ENCODE measurements around the gene ADARB2.

ADARB2 gene

DNA sequence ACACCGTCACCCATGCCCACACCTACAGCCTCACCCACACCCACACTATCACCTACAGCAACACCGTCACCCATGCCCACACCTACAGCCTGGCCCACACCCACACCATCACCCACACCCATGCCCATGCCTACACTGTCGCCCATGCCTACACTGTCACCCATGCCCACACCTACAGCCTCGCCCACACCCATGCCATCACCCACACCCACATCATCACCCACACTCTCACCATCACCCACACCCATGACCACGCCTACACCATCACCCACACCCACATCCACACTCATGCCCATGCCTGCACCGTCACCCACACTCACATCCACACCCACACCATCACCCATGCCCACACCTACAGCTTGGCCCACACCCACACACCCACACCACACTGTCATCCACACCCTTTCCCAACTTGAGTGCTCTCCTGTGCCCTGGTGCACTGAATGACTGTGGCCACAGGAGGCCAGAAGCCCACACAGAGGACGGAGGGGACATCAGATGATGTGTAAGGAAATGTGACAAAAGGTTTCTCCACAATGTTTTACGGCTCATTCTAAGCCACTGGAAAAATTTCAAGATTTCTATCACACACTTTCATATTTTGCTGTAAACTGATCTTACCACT is 527.9 kb downstream of the ADARB2 start:
- no peak for DNase-seq

DNA sequence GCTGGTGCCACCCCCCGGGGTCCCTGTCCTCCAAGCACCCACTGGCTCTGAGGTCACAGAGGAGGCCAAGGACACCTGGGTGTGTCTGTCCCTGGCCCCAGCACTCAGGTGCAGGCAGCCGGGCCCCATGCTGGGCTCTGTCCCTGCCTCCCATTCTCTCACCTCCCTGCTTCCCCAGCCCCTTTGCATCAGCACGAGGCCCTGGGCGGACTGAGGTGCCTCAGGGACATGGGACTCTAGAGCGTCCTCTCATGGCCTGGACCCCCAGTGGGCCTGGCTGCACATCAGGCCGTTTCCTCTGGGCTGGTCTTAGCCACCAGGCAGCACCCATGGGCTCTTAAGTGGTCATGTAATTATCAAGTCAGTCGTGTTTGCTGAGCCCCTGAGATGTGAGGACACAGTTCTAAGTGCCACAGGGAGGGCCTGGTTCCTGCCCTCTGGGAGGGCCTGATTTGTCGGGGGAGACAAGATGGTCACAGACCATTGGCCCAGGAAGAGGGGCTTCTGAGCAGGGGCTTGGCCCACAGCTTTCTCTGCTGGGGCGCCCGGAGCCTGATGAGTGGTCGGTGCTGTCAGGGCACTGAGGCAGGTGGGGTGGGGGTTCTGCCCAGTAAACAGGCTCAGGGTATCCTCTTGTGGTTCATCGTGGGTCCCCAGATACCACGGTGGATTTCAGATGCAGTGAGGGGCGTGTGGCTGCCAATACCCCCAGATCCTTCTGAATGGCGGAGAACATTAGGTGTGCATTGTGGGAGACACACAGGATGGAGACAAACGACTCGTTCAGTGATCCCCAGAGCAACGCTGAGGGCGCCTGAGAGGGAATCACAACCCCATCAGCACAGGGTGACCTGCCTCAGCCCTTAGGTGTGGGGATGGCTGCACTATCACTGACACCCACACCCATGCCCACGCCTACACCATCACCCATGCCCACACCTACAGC is 528.7 kb downstream of the ADARB2 start:
- no peak for DNase-seq

DNA sequence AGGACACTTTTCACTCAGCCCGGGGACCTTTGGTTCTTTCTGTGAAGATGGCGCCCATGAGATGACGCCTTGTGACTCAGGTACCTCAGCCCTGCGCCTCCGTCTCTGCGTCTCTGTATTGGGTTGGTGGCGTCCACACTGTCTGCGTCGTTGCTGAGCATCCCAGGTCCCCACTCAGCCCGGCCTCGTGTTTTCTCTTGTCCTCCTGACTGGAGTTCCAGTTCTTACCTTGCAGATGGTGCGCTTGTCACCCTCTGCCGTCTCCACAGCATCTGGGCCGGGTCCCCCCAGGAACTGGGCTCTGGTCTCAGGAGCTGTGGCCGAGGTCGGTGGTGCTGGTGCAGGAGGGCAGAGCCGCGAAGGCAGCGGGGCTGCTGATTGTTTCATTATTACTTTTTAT is 530.7 kb downstream of the ADARB2 start:
- no peak for DNase-seq

DNA sequence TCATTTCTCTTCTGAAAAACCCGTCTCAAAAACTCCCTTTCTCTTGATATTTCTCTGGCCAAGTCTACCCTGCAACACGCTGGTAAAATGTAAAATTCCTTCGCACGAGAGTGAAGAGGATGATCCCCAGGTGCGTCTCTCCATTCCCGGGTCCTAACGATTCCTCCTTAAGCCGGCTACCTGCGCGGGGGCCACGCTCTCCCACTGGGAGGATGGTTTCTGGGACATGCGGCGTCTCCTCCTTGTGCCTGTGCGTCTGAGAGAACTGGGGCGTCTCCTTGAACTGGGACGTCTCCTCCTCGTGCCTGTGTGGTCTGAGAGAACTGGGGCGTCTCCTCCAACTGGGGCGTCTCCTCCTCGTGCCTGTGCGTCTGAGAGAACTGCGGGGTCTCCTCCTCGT is 531.2 kb downstream of the ADARB2 start:
- DNase-seq: no peak

DNA sequence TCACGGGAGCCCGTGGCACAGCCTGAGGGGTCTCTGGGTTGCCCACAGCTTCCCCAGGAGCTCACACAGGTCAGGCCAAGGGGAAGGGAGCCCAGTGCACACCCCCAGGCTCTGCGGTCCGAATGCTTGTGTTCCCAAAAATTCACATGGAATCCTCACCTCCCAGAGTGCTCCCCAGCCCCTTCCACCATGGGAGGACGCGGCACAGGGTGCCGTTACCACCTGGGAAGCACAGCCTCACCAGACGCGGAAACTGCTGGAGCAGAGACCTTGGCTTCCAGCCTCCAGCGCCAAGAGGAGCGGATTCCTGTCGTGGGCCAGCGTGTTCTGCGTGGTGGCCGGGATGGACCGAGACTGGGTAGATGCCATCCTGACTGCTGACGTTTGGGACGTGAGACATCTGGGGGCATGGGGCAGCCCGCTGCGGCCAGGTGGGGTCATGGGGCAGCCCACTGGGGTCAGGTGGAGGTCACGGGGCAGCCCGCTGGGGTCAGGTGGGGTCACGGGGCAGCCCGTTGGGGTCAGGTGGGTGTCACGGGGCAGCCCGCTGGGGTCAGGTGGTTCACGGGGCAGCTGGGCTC is 531.8 kb downstream of the ADARB2 start:
- DNase-seq: no peak

DNA sequence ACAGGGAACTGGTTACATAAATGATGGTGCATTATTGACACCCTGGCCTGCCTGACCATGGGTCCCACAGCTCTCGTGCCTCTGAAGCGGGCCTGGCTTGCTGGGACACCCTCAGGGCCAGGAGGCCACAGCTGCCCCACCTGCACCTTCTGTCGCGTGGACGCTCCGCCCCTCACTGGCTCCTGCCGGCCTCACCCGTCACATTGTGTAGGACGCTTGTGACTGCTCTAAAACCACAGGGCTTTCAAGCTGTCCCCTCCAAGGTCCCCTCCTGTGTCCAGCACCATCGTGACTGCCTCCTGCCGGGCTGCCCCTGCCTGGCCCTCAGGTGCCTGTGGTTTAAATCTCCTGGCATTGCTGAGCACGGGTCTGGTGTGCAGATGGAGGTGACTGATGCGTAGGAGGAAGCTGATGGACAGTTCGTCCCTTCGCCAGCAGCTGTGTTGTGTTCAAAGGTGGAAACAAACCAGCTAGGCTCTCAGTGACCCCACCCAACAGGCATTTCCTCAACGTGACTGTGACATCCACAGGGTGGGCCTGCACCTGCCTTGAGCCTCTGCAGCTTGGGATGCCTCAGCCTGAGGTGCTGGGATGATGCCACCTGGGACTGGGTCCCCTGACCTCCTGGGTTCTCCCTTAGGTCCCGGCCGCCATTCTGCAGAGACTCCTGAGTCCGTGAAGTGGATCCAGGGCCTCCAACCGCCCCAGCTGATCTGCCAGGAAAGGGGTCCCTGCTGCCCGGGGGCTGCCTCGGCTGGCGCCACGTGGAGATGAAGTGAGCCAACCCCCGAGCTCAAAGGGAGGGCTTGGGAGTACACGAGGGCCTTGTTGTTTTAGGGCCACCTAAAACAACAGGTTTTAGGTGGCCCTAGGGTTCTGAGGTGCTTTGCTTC is 532.6 kb downstream of the ADARB2 start:
- no peak for DNase-seq

DNA sequence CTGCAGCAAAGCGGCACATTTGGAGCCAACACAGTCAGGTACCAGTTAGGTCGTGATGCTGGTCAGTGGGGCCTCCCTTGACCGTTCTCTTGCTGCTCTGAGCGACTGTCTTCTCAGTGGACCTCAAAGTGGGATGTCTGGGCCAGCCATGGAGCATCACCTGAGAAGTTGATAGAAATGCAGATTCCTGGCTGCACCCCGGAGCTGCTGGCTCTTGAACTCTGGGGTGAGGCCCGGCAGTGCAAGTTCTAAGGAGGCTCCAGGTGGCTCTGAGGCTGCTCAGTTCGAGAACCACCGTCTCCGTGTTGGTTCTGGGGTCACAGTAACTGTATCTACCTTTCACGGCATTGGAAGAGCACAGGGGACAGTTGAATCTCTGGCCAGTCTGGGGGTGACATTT is 533.6 kb downstream of the ADARB2 start:
- DNase-seq: no peak

DNA sequence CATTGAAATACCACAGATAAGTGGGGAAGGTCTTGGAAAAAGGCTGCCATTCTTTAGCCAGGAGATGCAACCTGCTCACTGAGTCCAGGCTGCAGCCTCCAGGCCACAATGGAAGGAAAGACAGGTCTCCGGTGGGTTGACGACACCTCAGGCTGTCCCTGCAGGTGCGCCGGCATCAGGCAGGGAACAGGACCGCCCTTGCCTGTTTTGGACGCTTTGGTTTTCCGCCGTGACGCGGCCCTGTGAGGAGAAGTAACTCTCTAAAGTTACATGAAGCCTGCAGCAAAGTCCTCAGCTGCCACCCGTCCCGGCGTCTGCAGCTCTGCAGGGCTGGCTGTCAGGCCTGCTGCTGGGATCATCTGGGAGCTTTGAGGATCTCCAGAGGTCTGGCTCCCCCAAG is 534.1 kb downstream of the ADARB2 start:
- DNase-seq: no peak

DNA sequence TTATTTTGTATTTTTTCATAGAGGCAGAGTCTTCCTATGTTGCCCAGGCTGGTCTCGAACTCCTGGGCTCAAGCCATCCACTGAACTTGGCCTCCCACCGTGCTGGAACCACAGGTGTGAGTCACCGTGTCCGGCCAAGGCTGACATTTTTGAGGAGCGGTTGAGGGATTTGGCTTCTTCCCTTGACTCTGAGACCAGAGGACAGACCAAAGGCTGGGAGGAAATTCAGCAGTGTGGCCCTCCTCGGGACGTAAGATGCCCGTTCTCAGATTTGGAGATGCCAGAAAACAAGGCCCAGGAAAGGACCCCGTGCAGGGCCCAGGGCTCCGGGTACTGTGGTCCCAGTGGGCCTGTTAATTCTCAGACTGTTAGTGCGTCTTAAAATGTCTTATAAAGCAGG is 535.0 kb downstream of the ADARB2 start:
- DNase-seq: no peak

DNA sequence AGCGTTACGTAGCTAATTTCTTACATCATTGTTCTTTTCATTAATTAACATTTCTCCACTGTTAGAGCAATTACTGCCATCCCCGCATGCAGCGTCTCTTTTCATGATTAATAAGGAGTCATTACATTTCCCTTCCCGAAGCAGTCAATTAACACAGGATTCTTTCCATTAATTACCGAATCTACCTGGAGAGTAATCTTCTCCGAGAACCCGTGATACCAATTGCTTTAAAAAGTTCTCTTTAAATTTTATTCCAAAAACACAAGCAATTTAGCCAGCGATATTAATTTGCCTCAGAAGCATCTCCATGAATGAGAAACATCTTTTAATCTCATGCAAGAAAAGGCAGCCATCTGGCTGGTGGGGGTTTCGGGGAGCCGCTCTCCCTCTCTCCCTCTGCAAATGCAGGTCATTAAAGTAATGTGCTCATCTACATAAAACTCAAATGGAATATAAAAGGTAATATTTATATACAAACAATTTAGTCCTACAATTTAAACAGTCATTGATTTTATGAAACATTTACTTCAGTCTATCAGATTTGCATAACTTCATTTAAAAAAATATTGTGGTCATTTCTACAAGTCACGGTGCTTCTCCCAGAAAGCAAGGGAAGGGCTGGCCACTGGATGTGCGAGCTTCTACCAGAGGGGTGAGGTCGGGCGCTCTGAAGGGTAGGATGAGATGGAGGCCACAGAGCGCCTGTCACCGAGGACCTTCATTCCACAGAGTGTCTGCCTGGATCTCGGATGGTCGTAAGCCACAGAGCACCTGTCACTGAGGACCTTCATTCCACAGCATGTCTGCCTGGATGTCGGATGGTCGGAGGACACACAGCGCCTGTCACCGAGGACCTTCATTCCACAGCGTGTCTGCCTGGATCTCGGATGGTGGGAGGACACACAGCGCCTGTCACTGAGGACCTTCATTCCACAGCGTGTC is 536.2 kb downstream of the ADARB2 start:
- DNase-seq: no peak

DNA sequence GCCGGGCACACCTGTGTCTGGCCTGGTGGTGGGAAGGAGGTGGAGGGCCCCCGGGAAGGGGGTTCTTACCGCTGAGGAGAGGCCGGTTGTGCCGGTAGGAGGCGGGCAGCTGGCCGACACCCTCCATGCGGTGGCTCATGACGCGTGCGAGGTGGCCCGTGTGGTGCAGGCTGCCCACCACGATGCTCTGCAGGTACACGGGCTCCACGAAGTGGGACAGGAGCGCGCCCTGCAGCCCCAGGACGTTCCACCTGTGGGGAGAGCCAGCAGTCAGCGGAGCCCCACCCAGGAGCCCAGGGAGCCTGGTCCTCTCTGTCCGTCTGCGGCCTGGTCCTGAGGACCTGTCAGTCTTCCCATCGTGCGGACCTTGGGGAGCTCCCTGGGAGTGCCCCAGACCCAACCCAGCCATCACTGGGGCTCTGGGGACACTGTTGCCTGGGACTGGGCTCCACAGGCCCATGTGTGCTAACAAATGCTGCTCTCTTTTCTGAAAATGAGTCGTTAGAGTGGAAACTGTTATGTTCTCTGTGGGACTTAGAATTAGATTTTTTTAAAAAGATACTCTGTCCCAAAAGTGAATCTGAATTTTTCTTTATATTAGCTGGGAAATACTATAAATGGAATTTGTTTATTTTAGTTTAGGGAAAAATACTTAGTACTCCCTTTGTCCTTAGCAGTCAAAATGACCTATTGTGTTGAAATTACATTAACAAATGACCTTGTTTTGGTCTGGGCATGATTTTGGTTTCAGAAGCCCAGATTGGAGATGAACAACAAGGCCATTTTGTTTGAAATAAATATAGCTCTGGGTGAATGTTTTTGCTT is 537.2 kb downstream of the ADARB2 start:
- no peak for DNase-seq

DNA sequence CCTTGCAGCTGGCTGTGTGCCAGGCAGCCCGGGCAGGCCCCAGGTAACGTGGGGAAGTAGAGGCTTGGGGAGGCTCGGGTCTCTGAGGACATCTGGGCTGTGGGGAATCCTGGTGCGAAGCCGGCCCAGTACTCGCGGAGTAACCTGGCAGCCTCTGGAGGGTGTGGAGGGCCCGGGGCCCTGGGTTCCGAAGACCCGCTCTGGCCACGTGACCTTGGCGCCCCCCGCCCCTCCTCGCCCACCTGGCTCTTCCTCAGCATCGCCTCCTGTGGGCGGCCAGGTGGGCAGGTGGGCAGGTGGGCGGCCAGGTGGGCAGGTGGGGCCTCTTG is 538.0 kb downstream of the ADARB2 start:
- DNase-seq: no peak

DNA sequence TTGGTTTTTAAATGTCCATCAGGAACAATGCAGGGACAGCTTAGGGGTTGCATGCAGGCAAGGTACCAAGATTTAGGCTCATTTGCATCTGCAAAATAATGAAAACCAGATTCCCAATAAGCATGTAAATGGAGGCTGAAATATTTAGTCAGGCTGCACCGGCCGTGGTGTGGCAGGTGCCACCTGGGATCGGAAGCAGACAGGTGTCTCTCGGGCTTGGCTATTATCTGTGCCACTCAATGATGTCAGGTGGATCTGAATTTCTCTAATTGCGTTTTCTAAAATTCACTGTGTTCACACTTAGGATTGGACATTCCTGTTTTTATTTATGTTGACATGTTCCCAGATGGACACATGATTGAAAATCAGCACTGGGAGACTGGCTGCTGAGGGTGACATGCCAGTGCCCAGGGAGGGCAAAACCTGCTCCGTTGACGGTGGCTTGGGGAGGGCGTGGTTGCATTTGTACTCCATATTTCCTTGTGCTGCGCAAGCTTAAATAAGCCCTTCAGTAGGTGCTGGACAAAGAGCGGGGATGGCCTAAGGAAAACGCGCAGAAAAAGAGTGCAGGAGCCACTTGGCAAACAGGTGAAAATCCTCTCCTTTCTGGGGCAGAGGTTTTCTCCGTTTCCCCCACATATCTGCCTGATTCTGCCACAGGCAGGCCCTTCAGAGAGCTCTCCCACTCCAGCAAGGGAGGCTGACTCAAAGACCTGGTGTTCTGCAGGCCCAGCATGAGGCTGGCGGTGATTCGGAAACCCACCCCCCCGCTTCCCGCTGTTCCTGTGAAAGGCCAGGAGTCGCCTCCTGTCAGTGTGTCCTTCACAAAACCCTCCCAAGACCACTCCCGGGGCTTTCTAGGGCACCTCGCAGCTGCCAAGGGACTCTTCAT is 538.6 kb downstream of the ADARB2 start:
- DNase-seq: no peak

DNA sequence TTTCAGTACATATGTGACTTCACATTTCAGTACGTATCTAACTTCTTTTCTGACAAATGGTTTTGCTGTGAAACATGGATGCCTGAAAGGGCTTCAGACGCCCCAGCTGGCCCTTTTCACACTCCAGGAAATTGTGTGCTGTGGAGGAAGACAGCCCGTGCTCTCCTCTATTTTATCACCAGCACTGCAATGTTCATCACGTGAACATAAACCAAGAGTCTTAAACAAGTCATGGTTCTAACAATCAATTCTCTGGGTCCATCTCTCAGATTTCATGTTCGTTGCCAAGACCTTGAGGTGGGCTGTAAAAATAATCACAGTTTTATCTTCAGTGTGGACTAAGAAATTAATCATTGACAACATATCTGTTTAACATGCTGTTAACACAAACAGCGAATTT is 539.9 kb downstream of the ADARB2 start:
- no peak for DNase-seq

DNA sequence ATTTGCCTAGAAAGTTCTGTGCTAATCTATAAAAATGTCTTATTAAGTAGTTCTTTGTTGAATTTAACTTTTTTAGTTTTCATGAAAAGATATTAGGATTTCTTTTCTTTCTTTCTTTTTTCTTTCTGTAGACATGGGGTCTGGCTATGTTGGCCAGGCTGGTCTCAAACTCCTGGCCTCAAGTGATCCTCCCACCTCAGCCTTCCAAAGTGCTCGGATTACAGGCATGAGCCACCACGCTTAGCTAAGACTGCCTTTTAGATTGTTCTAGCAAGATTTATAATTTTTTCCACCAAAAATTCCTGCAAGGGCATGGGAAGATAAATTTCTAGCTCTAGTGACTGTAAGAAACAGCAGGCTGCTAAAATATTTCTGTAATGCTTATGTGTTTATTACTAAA is 540.7 kb downstream of the ADARB2 start:
- no peak for DNase-seq

DNA sequence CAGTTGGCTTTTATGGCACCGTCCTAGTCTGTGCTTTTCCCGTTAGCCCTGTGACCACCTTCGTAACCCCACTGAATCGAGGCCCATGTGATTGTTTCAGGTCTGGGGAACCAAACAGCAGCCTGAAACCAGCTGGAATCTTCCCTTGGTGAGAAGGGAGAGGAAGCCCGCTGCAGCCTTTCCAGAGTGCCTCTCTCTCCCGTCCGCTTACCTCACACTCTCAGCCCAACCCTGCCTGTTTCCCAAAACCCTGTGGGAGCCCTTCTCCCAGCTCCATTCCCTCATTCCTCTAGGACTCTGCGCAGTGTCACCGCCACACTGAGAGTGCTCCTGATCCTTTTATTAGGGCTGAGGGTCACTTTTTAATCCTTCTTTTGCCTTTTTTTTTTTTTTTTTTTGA is 541.5 kb downstream of the ADARB2 start:
- no peak for DNase-seq

DNA sequence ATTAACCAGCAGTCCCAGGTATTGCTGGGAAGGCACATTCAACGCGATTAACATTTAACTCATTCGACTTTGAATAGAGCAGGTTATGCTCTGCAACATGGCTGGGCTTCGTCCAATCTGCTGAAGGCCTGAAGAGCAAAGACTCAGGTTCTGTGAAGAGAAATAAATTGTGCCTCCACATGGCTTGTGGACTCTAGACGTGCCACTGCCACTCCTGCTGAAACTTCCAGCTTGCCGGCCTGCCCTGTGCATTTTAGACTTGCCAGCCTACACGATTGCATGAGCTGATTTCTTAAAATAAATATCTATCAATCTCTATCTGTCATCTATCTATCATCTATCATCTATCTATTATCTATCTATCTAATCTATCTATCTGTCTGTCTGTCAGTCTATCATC is 543.2 kb downstream of the ADARB2 start:
- no peak for DNase-seq

DNA sequence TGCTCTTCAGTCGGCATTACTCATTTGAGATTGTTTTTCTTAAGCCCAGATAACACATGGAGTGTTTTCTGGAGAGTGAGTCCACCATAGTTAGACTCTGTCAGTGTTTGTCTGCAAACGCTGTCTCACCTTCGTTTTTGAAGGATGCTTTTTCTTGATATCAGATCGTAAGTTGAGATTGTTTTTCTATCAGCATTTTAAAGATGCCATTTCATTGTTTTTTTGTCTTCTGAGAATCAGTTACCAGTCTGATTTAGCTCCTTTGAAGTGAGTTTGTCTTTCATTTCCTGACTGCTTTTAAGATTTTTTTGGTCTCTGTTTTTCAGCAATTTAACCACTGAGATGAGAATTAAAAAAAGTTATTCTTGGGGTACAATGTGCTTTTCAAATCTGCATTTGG is 543.8 kb downstream of the ADARB2 start:
- DNase-seq: no peak

DNA sequence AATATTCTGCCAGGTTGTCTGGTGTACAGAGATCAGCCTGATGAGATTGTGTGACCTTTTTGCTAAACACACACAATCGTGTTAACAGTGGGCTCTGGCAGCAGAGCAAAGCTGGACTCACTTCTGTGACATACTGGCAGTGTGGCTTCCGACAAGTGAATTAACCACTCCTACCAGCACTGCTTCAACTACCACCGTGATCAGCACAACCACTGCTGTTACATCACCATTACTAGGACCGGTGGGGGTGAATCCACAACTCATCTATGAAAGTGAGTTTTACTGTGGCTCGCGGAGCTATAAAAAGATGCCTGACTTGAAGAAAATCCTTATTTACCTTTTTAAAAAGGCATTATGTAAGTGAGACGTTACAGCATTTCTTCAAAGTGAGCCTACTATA is 545.6 kb downstream of the ADARB2 start:
- DNase-seq: no peak

Measured in activated CD4-positive, alpha-beta T cell treated with anti-CD3 and anti-CD28 coated beads, Interleukin-2, amount 50 U/mL, for 48 hours (primary cell).